Heart left ventricle (tissue), 13 donors: Measurements from ENCODE around the gene TRMT10B.

Experiments used
- CTCF ChIP-seq, 12 donors: fragments of 200-600 bp; sonication (generic) in 4 of 12; IDR thresholded peaks; one replicate each; pipeline versions ENCODE4 v1.5.0 to v1.8.0; 2018 to 2022; ENCODE audit warnings: antibody characterized with exemption in 12 of 12, mild to moderate bottlenecking in 5 of 12
- POLR2A ChIP-seq, 2 donors: fragments of 450-650 bp; IDR thresholded peaks; one replicate each; pipeline ENCODE4 v1.6.1; 2017; ENCODE audit warnings: antibody characterized with exemption in 2 of 2, mild to moderate bottlenecking in 2 of 2, moderate library complexity in 2 of 2
- donor health status: ischemic (EF 13 %, LVEDD 7.1; RV severe dilation, severe dysfunction).
- donor health status: DM: no; HTN: yes; CAD: no.
- donor health status: DM: no; HTN: no; CAD: no.
- donor health status: ischemic (EF 25% LVEDD 6.9; RV normal size, moderate dysfunction).
- donor health status: ischemic (EF 25% LVEDD 5.7; RV mildly dilated, moderate dysfunction).
- donor health status: ischemic (EF 35%, LVEDD 5.7; RV mildly dilated, moderate dysfunction).
- donor health status: nonischemic (EF 11% LVEDD 7.7; RV severe dilation, severe dysfunction).
- donor health status: DM: yes; HTN: yes; CAD: no.
- donor health status: PGD.
- donor health status: ischemic (EF 29% LVEDD 5.4; RV normal size, mild dysfunction).
- donor health status: nonischemic (EF 23%, LVEDD 6.1; RV moderate dilation, normal function).

GRCh38 chr9:37740631-37741328 is 12.8 kb upstream of the TRMT10B start:
- TF ChIP-seq CTCF (IDR thresholded peaks at IDR 0.05) = no peak
- TF ChIP-seq POLR2A (IDR thresholded peaks at IDR 0.05) = no peak
